Peyer's patch (tissue), 4 donors: Measurements from ENCODE around the gene GPANK1. TPM values are rescaled to one million over a fixed set of nuclear protein-coding genes. Genes with fewer than 3 reads are reported as not detected.

Experiments
- DNase-seq, 3 donors: peaks; one replicate each; pipeline ENCODE4 v3.0.0-alpha.2; 2017 to 2019
- H3K27ac ChIP-seq, 4 donors: fragments of 200-600 bp; sonication (generic); one replicate each; pipeline ENCODE4 v1.5.1; 2016 to 2019
- H3K27me3 ChIP-seq, 2 donors: fragments of 200-600 bp; sonication (generic); one replicate each; pipeline ENCODE4 v1.5.1; 2019
- H3K36me3 ChIP-seq, 3 donors: fragments of 200-600 bp; sonication (generic); one replicate each; pipeline ENCODE4 v1.5.1; 2016 to 2019
- H3K4me1 ChIP-seq, 4 donors: fragments of 200-600 bp; sonication (generic); one replicate each; pipeline ENCODE4 v1.5.1; 2016 to 2019
- H3K4me3 ChIP-seq, 4 donors: fragments of 200-600 bp; sonication (generic); 1 replicate in 3 of 4; 2 replicates in 1 of 4; pipeline ENCODE4 v1.5.1; 2016 to 2019; ENCODE audit warnings: mild to moderate bottlenecking in 1 of 4
- H3K9me3 ChIP-seq, 4 donors: fragments of 200-600 bp; sonication (generic); one replicate each; pipeline ENCODE4 v1.5.1; 2016 to 2019; ENCODE audit warnings: mild to moderate bottlenecking in 1 of 4
- POLR2A ChIP-seq, 2 donors: fragments of 450-650 bp; IDR thresholded peaks; one replicate each; pipeline ENCODE4 v1.5.1; 2017; ENCODE audit warnings: antibody characterized with exemption in 2 of 2, mild to moderate bottlenecking in 2 of 2, moderate library complexity in 2 of 2
- total RNA-seq, 4 donors: library from RNA; depleted of rRNA; stranded (reverse); fragments of >200 nt; gene quantifications; one replicate each; pipeline ENCODE4 v1.1.0, GENCODE V29; 2016
- TF ChIP-seq, protein P1 (sequence below), 6 experiments: fragments of 450-650 bp in 4 of 6; fragments of 200-600 bp in 2 of 6; sonication (generic) in 1 of 6; IDR thresholded peaks; one replicate each; pipeline ENCODE4 v1.5.1; 2017 to 2019; ENCODE audit warnings: antibody characterized with exemption in 6 of 6, mild to moderate bottlenecking in 3 of 6, moderate library complexity in 1 of 6

GPANK1 gene
- total RNA-seq, 4 donors from 2014 or later: 29.4 to 63.5 (median 41.9) TPM

DNA sequence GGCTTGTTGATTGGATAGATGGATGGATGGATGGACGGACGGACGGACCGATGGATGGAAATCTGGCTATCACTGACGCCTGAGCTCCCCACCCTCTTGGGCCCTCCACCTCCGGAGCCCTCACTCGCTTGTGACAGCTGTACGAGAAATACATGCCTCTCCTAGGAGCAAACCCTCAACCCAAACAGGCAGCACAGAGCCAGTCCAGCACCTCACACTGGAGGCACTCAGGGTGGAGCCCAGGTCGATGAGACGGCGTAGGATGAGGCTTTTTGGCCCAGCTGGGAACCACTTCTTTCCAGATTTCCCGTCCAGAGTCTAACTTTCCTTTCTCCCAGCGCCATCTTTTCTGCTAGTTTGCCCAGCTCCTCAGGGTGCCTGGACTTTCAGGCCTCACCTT lies 18.8 kb upstream of the GPANK1 start:
- peaks cover 0 to 25% (median 3%) of the 10 kb centered on the region in 4 donors for H3K4me1 ChIP-seq
- peak overlapping the region in 1 of 4 donors; percentile 45 for H3K4me3 ChIP-seq
- H3K9me3 ChIP-seq: no peaks in the 10 kb centered on the region
- H3K36me3 ChIP-seq: peaks cover 0 to 31% (median 0%) of the 10 kb centered on the region in 3 donors
- H3K27ac ChIP-seq: peak overlapping the region in 3 of 4 donors; percentile 55 to 81 (median 70)
- TF ChIP-seq, protein P1, sequence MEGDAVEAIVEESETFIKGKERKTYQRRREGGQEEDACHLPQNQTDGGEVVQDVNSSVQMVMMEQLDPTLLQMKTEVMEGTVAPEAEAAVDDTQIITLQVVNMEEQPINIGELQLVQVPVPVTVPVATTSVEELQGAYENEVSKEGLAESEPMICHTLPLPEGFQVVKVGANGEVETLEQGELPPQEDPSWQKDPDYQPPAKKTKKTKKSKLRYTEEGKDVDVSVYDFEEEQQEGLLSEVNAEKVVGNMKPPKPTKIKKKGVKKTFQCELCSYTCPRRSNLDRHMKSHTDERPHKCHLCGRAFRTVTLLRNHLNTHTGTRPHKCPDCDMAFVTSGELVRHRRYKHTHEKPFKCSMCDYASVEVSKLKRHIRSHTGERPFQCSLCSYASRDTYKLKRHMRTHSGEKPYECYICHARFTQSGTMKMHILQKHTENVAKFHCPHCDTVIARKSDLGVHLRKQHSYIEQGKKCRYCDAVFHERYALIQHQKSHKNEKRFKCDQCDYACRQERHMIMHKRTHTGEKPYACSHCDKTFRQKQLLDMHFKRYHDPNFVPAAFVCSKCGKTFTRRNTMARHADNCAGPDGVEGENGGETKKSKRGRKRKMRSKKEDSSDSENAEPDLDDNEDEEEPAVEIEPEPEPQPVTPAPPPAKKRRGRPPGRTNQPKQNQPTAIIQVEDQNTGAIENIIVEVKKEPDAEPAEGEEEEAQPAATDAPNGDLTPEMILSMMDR (IDR thresholded peaks at IDR 0.05): no peak
- TF ChIP-seq POLR2A (IDR thresholded peaks at IDR 0.05): no peak
- DNase-seq: no peak
- H3K27me3 ChIP-seq: no peaks in the 10 kb centered on the region

DNA sequence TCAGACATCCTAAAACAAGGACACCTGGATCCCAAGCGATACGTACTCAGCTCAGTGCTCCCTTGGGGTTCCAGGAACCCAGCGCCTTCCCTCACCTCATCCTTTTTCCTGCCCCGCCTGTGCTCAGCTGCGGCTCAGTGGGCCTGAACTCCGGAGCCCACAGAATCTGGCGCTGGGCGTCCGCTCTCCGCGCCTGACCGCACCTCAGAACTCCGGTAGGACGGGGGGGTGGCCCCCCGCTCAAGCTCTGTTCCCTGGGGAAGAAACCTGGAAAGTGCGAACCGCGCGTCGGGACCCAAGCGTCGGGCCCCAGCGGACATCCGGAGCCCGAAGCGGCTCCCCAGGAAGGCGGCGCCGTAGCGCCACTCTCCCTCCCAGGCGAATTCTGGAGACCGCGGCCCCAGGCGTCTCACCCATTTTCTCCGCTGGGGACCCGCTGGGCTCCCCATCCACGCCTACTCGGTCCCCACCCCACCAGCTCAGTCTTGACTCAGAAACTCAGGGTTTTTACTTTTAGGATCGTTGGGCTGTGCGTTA lies 16.4 kb upstream of the GPANK1 start:
- DNase-seq: peak; percentile 50 to 67 (median 65)

DNA sequence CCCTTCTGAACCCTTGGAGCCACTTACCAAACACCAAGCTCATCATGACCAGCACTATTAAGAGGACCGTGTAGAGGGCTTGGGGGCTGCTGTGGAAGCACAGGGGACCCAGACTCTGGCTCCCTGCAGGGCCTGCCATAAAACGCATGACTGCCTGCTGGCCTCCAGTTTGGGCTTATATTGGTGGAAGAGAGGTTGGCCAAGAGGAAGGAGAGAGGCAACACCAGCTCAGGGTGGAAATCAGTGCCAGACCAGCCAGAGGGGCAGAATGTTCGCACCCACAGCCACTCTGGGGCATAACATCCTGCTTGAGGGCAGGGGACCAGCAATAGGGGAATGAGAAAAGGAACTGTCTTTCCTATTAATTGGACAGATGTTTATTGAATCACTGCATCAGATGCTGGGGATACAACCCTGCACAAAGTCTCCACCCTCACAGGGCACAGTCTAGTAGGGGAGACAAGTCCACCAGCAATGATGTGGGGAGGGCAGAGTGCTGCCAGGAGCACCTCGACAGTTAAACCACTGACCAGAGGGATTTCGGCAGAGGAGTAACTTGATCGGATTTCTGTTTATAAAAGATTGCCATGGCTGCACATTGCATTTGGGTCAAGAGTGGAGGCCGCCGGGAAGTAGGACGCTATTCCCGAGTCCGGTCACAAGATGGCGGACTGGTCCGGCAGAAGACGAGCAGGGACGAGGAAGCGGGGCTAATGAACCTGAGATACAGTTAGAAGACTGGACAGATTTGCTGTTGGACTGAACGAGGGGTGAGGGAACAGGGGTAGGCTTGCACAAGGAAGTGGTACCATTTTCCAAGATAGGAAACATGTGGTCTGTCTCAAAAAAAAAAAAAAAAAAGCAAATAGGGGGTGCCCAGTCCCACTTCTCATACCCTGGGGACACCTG lies 15.7 kb upstream of the GPANK1 start, which contains the start of gene LY6G5C:
Gene LY6G5C, minus strand, starts transcription at position 842 of the 909 bp plus-strand sequence. Its CDS starts 694 bp downstream, at position 148.
- H3K27ac ChIP-seq: peak within 1 kb of the TSS; percentile 59 to 77 (median 69)
- H3K4me1 ChIP-seq: peaks cover 0 to 25% (median 3%) of the 10 kb centered on the region in 4 donors
- no peaks in the 10 kb centered on the region for H3K27me3 ChIP-seq
- H3K36me3 ChIP-seq: no peaks in the 10 kb centered on the region
- TF ChIP-seq POLR2A (IDR thresholded peaks at IDR 0.05): peak in 1 of 2 donors; percentile 17
- TF ChIP-seq, protein P1 (IDR thresholded peaks at IDR 0.05): peak; percentile 47 to 88 (median 82)
- peak within 1 kb of the TSS; percentile 41 to 69 (median 60) for H3K4me3 ChIP-seq
- H3K9me3 ChIP-seq: no peaks in the 10 kb centered on the region
- peak; percentile 78 to 92 (median 83) for DNase-seq

More for the DNA sequence above, 16.4 kb upstream of the GPANK1 start:
- Histone ChIP-seq H3K27ac (peak overlapping the region; percentile 59 to 77 (median 69)), H3K4me1 (peaks cover 0 to 25% (median 3%) of the 10 kb centered on the region in 4 donors), H3K36me3 (peaks cover 0 to 7% (median 0%) of the 10 kb centered on the region in 3 donors), H3K4me3 (peak overlapping the region; percentile 41 to 69 (median 60)), H3K9me3 (no peaks in the 10 kb centered on the region), H3K27me3 (no peaks in the 10 kb centered on the region)
- no peak for TF ChIP-seq POLR2A (IDR thresholded peaks at IDR 0.05)
- TF ChIP-seq, protein P1 (IDR thresholded peaks at IDR 0.05): peak in 2 of 6 experiments; percentile 5 to 12

DNA sequence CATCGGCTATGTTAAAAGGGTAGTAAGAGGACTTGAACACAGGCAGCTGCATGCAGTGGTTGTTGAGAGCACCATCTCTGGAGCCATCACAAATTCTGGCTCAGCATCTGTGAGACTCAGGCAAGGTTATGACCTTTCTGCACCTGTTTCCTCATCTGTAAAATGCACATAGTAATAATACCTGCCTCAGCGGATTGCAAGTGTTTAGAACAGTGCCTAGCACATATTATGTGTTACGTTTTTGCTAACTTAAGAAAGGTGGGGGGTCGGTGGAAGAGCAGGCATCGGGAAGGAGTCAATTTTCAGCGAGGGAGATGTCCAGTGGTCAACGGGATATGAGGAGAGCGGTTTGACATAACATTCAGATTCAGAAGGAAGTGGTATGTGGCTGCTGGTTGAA lies 13.2 kb upstream of the GPANK1 start:
- H3K36me3 ChIP-seq: peaks cover 0 to 4% (median 0%) of the 10 kb centered on the region in 3 donors
- no peak for DNase-seq
- no peaks in the 10 kb centered on the region for H3K9me3 ChIP-seq
- H3K4me1 ChIP-seq: peaks cover 0 to 25% (median 3%) of the 10 kb centered on the region in 4 donors
- H3K27ac ChIP-seq: no peak overlapping the region
- no peaks in the 10 kb centered on the region for H3K27me3 ChIP-seq
- TF ChIP-seq POLR2A (IDR thresholded peaks at IDR 0.05): no peak
- TF ChIP-seq, protein P1 (IDR thresholded peaks at IDR 0.05): no peak
- H3K4me3 ChIP-seq: no peak overlapping the region

DNA sequence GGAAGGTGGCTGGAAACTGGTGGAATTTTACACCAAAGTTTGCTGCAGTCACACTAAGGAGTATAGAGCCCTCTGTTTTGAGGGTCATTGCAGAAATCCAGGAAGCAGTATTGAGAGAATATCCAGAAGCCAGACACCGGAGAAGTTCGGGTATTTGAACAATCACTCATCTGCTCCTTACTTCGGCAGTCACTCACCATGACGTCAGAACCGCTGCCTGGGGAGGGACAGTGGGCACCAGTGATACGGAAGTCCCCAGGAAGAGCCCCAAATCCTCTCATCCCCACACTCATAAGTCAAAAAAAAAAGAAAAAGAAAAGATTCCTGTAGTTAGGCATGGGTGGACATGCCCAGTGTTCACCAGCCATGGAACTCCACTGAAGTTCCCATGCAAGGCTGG lies 12.1 kb upstream of the GPANK1 start:
- TF ChIP-seq POLR2A (IDR thresholded peaks at IDR 0.05): no peak
- TF ChIP-seq, protein P1 (IDR thresholded peaks at IDR 0.05): no peak
- Histone ChIP-seq H3K27me3 (no peaks in the 10 kb centered on the region), H3K4me1 (peaks cover 0 to 18% (median 3%) of the 10 kb centered on the region in 4 donors), H3K27ac (no peak overlapping the region), H3K4me3 (no peak overlapping the region), H3K9me3 (no peaks in the 10 kb centered on the region), H3K36me3 (peaks cover 0 to 15% (median 0%) of the 10 kb centered on the region in 3 donors)
- no peak for DNase-seq
